GM19372 (cell line): Measurements from ENCODE around the gene CCDC88C.
"Not testable (repeated sequence)": the region's sequence is repeated elsewhere in the genome, so short reads cannot be mapped to it uniquely, and the experiment has no call there.

ENCODE experiments used
- ATAC-seq: cut with Tn5 transposase; IDR thresholded peaks from one replicate; pipeline ENCODE4 v1.9.1; 2021; ENCODE audit warnings: mild to moderate bottlenecking, low read depth, moderate library complexity; ENCODE audit not compliant: unreplicated experiment

The CCDC88C gene

GRCh38 chr14:91417120-91417982, at the start of gene CCDC88C:
Gene CCDC88C, minus strand, starts transcription at chr14:91417820. Its CDS starts 130 bp downstream, at chr14:91417690.
- ATAC-seq, result peak; percentile 45

- no peak for ATAC-seq
These were observed 48.6 kb upstream of the CCDC88C start for GRCh38 chr14:91466192-91466591.

- no peak for ATAC-seq
These were observed 47.1 kb upstream of the CCDC88C start for GRCh38 chr14:91464615-91465205.

GRCh38 chr14:91458612-91459011, 41.0 kb upstream of the CCDC88C start:
- ATAC-seq, result no peak

- no peak for ATAC-seq
These were observed 38.7 kb upstream of the CCDC88C start for GRCh38 chr14:91456283-91456682.

GRCh38 chr14:91454580-91454979, 37.0 kb upstream of the CCDC88C start:
- ATAC-seq, result no peak

- no peak for ATAC-seq
These were observed 36.5 kb upstream of the CCDC88C start for GRCh38 chr14:91454155-91454554.

GRCh38 chr14:91453744-91454143, 36.1 kb upstream of the CCDC88C start:
- ATAC-seq, result no peak

- ATAC-seq, result no peak
These were observed 26.9 kb upstream of the CCDC88C start for GRCh38 chr14:91444335-91445020.

GRCh38 chr14:91439345-91439744, 21.7 kb upstream of the CCDC88C start:
- no peak for ATAC-seq

- no peak for ATAC-seq
These were observed 21.2 kb upstream of the CCDC88C start for GRCh38 chr14:91438845-91439244.

- not testable (repeated sequence) for ATAC-seq
These were observed 18.6 kb upstream of the CCDC88C start for GRCh38 chr14:91436266-91436665.

- no peak for ATAC-seq
These were observed 11.8 kb upstream of the CCDC88C start for GRCh38 chr14:91429385-91429784.

- not testable (repeated sequence) for ATAC-seq
These were observed 11.3 kb upstream of the CCDC88C start for GRCh38 chr14:91428931-91429330.

GRCh38 chr14:91425531-91425944, 7.9 kb upstream of the CCDC88C start:
- not testable (repeated sequence) for ATAC-seq

- no peak for ATAC-seq
These were observed 7.4 kb upstream of the CCDC88C start for GRCh38 chr14:91424813-91425530.

- ATAC-seq, result no peak
These were observed 3.1 kb upstream of the CCDC88C start for GRCh38 chr14:91420686-91421085.

GRCh38 chr14:91419451-91419850, 1.8 kb upstream of the CCDC88C start:
- no peak for ATAC-seq

GRCh38 chr14:91419044-91419397, 1.4 kb upstream of the CCDC88C start:
- no peak for ATAC-seq

GRCh38 chr14:91418387-91419043, 895 bp upstream of the CCDC88C start:
- no peak for ATAC-seq
